GM12864 (cell line): ENCODE measurements around the gene SIAH3.

Experiments used
- DNase-seq: peaks from one replicate; pipeline ENCODE4 v3.0.0-alpha.2; 2011; ENCODE audit warnings: low read depth
- H3K4me3 ChIP-seq: 2 replicates; pipeline ENCODE4 v1.5.1; 2011; ENCODE audit warnings: mild to moderate bottlenecking, low read depth, low read length, control low read depth
- TF ChIP-seq, protein P1 (sequence below): IDR thresholded peaks from 2 replicates; pipeline ENCODE4 v1.5.1; 2011; ENCODE audit warnings: low read depth, mild to moderate bottlenecking, moderate library complexity, low read length, control low read depth, inconsistent platforms; ENCODE audit errors: missing control alignments

SIAH3 gene

DNA sequence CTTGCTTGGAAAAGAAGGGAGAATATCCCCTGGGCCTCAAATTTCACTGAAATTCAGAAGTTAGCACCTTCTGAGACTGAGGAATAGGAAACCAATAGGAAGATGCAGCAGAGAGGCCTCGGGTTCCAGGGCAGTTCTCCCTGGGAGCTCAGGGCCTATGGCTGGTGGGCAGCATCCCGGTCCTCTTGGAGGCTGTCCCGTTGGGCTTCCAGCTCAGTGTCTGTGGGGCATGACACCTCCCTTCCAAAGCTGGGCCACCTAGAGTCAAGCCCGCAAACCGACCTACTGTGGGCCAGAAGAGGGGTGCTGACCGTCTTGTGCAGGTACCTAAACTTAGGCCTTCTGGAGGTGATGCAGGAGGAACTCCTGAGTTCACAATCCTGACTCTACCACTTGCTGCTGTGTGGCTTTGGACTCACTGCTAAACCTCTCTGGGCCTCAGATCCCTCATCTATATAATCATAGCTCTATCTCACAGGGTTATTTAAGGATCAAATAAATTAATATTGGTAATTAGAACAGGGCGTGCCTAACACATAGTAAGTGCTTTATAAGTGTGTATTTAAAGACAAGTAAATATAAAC lies 17.1 kb downstream of the SIAH3 start:
- no peak overlapping the region for H3K4me3 ChIP-seq
- TF ChIP-seq, protein P1, sequence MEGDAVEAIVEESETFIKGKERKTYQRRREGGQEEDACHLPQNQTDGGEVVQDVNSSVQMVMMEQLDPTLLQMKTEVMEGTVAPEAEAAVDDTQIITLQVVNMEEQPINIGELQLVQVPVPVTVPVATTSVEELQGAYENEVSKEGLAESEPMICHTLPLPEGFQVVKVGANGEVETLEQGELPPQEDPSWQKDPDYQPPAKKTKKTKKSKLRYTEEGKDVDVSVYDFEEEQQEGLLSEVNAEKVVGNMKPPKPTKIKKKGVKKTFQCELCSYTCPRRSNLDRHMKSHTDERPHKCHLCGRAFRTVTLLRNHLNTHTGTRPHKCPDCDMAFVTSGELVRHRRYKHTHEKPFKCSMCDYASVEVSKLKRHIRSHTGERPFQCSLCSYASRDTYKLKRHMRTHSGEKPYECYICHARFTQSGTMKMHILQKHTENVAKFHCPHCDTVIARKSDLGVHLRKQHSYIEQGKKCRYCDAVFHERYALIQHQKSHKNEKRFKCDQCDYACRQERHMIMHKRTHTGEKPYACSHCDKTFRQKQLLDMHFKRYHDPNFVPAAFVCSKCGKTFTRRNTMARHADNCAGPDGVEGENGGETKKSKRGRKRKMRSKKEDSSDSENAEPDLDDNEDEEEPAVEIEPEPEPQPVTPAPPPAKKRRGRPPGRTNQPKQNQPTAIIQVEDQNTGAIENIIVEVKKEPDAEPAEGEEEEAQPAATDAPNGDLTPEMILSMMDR: no peak
- no peak for DNase-seq

DNA sequence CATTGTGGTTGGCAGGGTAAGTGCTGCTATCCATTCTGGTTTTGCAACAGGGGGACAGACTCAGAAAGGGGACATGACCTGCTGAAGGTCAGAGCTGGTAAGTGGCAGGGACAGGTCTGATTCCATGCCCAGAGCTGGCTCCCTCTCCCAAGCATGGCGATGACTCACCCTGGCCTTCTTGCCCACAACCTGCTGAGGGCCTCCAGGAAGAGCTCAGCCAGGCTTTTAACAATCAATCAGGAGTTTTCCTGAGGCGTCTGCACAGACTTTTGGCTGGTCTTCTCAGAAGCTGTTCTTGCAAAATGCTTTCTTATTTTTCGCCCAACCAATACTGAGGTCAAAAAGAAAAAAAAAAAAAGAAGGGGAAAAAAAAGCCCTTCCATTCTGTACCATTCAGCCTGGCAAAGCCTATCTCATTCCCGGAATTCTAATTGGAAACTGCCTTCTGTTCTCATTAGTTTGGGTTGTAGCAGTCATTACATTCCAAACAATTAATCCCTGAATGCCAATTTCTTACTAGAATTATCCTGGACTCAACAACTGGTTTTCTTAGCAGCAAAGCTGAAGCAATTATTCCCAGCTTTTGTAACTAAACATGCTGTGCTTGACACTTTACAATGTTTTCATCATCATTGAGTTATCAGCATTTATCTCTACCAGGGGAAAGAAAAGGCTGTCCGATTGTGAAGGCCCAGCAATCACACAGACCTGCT lies 17.7 kb downstream of the SIAH3 start:
- TF ChIP-seq, protein P1: no peak
- DNase-seq: no peak
- H3K4me3 ChIP-seq: no peak overlapping the region

DNA sequence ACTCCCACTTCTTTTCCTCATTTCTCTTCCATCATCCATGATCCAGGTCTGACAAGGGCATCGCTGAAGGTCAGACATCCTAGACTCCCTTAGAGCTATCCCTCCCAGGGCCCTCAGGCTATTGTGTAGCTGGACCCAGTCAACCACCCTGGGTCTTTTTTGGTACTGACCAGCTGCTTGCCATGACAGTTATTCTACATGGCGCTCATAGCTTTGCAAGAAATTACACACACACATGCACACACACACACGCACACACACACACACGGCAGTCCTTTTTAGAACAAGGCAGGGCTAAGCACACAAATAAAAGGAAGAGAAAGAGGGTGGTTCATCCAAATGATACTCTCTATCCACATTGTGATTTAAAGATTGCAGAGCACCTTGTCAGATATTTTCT lies 18.3 kb downstream of the SIAH3 start:
- TF ChIP-seq, protein P1: no peak
- no peak for DNase-seq
- H3K4me3 ChIP-seq: no peak overlapping the region

DNA sequence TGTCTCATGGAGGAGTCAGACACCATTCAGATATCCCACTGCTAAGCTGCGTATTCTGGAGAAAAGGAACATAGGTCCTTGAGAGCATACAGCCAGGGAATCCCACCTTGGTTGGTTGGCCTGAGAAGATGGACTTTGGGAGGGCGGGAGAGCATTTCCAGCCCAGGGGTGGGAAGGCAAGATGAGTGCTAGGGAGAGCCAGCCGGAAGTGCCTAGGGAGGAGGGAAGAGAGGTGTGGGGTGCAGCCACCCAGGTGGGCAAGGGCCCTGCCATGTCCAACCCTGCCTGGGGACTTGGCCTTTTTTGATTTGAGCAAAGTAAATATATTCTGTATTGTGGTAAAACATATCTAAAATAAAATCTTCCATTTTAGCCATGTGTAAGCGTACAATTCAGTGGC lies 19.7 kb downstream of the SIAH3 start:
- H3K4me3 ChIP-seq: no peak overlapping the region
- TF ChIP-seq, protein P1: no peak
- DNase-seq: no peak

DNA sequence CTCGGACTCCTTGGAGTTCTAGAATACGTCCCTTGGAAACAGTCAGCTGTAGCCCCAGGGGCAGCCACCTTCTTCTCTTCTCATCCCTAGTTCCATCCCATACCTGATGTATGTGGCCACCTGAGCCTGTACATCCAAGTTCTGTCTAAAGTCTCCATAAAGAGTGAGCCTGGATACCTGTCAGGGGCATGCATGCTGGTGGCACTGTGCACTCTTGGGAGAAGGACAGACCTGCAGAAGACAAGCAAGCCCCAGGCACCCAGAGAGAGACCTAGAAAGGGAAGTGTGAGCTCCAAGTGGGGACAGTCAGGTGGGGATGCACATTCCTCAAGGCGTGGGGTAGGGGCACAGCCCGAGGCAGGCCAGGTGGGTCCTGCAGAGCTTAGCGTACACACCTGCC lies 21.4 kb downstream of the SIAH3 start:
- no peak overlapping the region for H3K4me3 ChIP-seq
- TF ChIP-seq, protein P1: no peak
- no peak for DNase-seq

DNA sequence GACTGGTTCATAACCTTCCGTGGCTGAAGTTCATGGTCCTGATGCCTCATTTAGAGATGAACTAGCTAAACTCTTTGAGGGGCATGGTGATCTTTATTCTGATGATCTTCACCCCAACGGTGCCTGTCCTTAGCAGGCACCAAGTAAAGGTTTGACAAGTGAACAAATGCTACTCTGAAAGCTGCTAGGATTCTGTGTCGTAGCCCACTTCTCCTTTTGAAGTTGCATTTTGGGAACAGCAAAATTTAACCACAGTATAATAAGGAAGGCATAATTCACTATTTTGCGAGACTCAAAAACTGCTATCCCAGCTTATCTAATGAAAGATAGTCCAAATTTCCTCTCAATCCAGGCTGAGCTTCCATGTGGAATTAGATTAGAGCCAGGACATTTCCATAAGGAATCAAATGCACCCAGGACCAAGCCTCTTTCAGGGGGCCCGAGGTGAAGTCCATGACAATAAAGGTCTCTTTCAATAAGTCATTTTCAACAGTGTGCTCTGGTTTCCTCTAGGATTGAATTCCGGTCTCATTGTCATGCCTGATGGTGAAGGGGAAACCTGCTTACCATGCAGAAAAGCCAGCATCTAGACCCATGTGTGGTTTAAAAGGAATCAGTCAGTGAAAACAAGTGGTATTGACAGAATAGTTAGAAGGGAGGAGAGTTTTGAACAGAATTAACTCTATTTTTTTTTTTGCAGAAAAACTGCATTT lies 23.1 kb downstream of the SIAH3 start:
- DNase-seq: no peak
- TF ChIP-seq, protein P1: no peak
- H3K4me3 ChIP-seq: no peak overlapping the region

DNA sequence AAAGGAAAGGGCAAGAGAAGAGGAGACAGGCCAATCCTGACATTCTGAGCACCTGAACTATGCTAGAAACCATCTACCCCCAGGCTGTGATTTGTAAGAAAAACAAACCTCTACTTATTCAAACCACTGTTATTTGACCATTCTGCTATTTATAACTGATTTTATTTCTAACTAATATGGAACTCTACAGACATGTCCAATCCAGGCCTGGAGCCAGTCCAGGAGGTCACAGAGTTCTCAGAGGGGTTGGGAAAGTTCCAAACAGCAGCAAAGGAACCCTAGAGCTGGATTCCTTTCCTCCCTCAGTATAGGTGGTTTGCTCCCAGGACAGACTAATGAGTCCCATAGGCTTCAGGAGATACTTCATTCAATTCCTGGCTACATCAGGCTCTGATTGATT lies 24.2 kb downstream of the SIAH3 start:
- H3K4me3 ChIP-seq: no peak overlapping the region
- no peak for DNase-seq
- TF ChIP-seq, protein P1: no peak
